Measurements from ENCODE around the gene KRT86.
"Not testable (repeated sequence)": the region's sequence is repeated elsewhere in the genome, so short reads cannot be mapped to it uniquely, and the experiment has no call there.

The KRT86 gene

DNA sequence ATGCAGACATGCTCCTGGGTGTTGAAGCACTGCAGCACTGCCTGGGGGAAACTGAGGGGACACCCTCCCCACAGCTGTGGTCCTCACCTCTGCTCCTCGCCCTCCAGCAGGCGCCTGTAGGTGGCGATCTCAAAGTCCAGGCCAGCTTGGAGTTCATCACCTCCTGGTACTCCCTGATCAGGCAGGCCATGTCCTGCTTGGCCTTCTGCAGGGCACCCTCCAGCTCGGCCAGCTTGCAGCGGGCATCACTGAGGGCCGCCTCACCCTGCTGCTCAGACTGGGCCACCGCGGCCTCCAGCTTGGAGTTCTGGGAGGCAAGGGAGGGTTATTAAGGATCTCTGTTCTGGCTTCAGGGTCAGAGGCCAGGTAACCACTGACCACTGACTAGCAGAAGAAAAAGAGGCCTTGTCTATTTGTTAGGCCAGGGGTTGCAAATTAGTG lies 22.2 kb upstream of the KRT86 start:
- not testable (repeated sequence) for DNase-seq

DNA sequence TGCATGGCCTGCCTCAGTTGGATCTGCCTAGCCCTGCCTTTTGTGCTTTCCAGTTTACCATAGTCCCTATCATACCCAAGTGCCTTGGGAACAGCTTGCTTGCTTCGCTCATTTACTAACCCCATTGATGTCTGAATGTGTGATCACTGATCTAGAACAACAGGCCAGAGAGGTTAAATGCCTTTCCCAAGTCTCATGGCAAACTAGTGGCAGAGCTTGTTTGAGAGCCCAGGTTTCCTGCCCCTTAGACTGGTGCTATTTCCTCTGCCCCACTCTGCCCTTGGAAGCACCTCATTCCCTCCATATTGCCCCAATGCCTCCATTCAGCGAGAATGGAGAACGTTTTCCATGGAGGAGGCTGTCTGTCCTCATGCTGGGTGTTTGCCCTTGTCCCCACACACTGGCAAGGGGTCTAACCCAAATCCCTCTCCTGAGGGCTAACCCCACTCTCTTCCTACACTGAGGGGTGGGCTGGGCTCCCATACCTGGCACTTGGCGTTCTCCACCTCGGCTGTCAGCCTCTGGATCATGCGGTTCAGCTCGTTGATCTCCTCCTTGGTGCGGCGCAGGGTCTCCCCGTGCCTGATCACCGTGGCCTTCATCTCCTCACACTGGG lies 21.6 kb upstream of the KRT86 start:
- DNase-seq: no peak

DNA sequence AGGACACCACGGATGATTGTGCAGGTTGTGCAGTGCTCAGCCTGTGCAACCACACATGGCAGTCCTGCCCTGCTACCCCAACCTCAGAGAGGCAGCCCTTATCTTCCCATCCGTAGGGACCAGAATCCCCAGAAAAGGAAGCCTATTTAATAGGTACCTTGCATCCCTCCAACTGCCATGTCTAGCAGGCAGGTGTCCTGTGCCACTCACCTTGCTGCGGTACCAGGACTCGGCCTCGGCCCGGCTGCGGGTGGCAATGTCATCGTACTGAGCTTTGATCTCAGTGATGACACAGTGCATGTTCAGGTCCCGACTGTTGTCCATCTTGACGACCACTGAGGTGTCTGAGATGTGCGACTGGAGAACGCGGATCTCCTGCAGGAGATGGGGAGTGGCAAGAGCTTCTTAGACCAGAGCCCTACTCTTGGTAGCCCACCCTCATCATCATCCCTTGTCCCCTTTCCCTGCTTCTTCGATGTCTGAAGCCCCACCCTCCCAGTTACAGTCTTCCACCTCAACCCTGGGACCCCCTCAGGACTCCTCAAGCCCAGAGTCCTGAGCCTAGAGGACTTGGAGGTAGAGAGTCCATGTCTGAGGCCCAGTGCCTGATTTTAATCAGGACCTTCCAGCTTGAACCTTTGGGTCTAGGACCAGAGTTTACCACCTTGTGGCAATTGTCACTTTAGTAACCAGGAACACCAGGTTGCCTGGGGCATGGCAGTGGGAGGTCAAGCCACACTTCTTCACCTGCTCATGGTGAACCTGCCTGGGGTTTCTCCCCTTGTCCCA lies 20.9 kb upstream of the KRT86 start:
- DNase-seq: no peak

DNA sequence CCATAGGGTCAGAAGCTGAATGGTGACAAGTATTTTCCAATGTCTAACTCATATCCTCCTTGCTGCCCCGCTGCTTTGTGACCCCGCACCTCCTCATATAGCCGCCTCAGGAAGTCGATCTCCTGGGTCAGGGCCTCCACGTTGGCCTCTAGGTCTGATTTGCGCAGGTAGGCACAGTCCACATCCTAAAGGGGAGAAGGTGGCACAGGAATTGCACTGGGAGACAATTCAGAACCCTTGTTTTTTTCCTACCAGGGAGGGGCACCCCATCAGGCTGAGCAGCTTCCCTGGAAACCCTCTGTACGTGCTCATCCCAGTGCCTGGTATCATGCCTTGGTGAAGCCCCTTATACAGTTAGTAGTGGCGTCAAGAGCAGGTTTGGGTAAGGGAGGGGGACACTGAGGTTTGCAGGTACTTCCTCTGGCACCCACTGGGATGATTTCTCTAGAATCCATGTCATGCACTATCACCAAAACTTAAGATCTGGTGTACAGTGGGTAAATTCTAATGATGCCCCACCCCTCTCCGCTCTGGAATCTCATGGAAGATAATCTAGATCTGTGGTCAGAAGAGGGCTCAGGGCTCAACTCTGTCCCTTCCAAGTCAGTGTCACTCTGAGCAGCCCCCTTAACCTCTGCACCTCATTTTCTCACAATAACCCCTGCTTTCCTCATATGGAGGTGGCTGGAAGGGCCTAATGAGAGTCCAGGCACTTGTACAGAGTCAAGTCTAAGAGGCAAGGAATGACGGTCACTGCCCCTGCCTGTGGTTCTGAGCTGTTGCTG lies 20.1 kb upstream of the KRT86 start:
- no peak for DNase-seq

DNA sequence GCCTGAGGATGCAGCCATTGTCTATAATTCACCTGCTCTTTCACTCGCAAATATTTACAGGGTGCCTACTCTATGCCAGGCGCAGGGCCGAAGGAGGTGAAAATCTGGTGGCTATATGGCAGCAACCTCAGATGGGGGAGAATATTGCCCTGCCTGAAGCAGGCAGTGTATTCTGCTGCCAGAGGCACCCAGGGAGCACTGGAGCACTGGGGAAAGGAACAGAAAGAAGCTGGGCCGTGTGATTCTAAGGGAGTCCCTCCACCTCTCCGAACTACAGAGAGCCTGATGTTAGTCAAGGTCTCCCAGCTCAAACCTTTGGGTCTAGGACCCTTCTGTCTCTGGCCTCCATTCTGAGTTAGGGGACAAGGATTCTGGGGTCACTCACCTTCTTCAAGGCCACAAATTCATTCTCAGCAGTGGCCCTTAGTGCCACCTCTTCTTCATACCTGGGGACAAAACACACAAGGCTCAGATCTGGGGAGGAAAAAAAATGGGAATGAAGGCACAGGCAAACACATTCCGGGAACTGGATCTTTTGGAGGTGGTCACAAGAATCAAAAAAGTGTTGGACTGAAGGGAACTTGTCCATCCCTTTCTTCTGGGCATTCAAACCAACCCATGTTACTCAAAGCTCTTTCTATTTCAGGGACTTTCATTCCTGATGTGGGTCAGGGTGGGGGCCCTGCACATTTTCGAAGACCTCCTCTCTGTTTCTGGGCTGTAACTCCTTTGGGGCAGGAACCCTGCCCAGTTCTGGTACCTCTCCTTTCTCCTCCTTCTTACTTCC lies 19.3 kb upstream of the KRT86 start:
- DNase-seq: no peak

DNA sequence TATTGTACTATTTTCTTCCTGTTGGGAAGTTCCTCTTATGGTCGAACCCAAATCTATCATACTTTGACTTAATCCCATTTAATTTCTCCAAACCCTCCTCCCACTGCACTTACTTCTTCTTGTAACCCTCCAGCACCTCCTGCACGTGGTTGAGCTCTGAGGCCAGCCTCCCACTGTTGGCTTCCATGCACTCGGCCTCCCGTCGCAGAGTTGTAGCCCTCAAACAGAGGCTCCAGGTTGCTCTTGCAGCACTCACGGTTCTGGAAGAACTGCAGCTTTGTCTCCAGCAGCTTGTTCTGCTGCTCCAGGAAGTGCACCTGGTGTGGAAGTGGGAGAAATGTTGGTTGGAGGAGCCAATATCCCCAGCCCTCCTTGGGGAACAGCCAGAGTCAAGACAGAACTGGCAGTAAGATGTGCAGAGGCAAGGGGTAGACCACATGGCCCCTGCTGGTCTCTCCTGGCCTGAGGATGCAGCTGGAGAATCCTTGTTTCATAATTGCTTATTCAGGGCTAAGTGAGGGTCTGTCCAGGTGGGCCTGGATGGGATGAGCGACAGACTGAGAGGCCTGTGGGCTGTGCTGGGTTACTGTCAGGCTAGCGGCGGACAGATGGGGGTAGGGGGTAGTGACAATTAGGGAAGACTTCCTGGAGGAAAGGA lies 18.4 kb upstream of the KRT86 start:
- DNase-seq: no peak

DNA sequence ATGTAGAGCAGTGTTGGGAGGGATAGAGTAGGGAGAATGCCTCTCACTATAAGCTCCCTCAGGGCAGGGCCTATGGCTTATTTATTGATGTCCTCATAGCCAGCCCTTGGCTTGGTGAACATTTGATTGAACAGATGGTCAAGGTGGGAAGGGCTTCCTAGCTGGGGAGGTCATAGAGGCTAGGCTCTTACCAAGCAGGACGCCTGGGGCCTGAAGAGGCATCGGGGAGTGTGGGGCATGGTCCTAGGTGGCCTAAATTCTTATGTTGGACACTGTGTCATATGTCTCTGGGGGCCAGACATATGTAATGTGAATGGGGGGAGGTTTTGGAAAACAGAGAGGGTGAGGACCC lies 17.9 kb upstream of the KRT86 start:
- DNase-seq: no peak

DNA sequence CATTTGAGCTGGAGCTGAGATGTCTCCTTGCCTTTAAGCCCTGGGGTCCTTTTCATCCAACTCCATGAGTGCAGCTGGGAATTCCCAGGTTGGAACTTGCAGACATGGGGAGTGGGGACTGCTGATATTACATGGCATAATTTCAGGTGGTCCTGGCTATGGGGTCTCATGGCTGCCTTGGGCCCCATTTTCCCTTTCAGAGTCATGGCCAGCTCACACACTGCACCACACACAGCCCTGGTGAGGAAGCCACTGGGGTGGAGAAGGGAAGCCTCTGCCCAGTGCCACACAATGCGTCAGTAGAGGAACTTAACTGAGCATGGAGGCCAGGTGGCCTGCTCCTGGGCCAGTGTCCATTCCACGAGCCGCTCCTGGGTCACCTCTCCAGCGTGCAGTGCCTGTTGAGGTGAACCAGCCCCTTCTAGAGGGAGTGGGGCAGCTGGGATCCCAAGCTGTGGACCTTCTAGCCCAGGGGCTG lies 17.3 kb upstream of the KRT86 start:
- no peak for DNase-seq

DNA sequence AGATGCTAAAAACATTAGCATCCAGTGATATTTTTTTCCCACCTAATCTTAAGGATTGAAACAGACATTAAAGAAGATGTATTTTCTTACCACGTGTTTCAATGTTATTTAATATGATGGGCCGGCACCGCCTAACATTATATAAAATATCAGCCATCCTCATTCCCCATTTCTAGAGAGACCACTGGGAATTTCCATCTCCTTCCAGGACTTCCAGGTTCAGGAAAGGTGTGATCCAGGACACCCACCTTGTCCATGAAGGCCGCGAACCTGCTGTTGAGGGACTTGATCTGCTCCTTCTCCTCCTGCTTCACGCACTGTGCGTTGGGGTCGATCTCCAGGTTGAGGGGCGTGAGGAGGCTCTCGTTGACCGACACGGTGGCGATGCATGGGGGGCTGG lies 16.5 kb upstream of the KRT86 start:
- DNase-seq: not testable (repeated sequence)

DNA sequence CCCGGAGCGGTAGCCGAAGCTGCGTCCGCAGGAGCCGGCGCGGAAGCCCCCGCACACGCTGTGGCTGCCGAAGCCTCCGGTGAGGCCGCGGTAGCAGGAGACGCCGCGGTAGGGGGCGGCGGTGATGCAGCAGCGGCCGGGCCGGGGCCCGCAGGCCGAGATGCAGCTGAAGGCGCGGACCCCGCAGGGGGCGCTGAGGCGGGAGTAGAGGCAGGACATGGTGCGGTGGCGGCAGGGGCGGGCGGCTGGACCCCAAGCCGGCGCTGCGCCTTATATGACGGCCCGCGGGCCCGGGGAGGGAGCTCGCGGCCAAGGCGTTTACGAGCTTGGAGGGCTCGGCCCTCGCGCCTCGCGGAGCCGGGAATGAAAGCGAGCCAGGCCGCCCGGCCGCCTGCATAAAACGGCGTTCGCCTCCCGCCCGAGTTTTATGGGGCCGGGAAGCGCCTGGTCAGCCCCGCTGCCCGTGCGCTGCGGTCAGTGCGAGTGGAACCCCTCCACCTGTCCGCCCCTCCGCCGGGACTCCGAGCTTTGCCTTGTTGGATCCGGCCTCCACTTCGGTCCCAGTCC lies 16.0 kb upstream of the KRT86 start:
- no peak for DNase-seq

DNA sequence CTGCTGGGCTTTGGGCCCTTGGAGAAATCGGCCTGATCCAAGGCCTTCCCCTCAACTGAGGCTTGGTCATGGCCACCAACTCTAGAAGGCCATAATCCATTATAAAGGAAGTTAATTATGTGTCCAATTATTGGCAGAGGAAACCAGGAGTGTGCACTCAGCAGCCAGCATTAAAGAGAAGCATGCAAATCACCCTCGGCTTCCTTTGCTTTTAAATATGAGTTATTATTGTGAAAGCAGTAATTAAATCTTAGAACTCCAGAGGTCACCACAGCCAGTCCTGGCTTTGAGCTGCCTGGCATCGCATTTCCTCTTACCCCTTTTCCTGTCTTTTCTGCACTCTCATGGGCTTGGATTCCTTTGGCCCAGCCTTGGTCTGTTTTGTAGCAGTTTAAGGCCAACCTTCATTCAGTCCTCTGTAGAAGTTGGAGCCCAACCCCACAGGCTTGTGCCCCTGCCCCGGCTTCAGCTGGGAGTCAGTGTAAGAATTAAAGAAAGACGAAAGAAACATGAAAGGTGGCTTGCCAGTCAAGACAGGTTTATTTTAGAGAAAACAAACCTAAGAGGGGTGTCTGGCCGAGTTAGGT lies 14.7 kb upstream of the KRT86 start:
- DNase-seq: no peak

DNA sequence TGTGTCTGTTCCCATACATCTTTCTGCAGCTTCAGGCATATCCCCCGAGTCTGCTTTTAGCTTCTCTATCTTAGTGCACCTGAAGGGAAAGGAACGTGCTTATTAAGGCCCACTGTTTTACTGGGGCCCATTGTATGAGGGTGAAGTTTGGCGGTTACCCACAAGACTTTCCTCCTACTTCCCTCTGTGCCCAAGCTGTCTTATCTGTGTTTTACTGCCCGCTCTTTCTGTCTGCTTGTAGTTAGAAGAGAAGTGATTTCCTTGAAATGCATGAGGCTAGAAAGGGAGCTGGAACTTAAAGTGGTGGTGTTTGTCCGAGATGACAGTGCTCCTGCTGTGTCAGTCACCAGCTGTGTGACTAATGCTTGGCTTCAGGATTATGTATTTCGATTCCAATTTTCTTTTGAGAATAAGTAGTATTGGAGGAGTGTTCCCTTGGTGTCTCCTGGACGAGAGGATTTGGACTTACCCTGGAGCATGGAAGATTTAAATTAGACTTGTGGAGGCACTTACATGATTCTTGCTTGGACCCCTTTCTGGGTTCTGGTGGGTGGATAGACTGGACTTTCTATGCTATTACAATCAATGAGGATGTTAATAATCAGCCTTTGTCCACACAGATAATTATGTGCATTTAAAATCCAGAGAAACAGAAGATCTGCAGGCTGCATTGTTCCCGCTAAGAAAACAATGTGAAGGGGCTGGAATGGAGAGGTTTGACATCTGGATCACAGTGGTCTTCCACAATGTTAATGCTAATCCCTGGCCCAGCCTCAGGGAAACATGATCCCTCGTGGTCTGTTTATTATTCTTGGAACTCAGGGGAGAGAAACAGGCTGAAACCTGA lies 13.9 kb upstream of the KRT86 start:
- DNase-seq: no peak

DNA sequence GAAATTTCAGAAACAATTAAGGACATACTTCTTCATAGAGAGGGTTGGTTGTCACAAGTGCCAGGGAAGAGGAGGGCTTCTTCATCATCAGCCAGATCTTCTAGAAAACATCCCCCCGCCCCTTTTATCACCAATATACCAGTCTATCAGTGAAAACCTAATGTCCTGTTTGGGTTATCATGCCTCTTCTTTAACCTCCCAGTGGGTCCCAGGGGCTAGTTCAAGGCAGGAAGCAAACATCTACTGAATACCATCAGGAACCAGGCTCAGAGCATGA lies 13.3 kb upstream of the KRT86 start:
- DNase-seq: no peak

DNA sequence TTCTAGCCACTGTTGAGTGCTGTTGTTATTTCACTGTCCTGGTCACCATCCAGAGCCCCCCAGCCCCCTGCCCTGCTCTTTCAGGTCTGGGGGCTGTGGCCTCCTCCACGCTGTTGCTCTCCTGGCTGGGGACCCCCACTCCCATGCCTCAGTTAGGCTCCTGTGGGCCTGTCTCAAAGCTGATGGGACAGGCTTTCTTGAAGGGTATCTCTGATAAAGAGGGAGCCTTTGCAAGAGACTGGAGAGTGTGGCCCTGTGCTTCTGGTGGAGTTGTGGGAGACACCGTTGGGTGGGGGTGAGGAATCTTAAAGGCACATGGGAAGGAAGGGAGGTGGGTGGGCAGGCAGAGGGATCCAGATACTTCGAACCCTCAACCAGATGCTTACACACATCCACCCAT lies 12.2 kb upstream of the KRT86 start:
- no peak for DNase-seq

DNA sequence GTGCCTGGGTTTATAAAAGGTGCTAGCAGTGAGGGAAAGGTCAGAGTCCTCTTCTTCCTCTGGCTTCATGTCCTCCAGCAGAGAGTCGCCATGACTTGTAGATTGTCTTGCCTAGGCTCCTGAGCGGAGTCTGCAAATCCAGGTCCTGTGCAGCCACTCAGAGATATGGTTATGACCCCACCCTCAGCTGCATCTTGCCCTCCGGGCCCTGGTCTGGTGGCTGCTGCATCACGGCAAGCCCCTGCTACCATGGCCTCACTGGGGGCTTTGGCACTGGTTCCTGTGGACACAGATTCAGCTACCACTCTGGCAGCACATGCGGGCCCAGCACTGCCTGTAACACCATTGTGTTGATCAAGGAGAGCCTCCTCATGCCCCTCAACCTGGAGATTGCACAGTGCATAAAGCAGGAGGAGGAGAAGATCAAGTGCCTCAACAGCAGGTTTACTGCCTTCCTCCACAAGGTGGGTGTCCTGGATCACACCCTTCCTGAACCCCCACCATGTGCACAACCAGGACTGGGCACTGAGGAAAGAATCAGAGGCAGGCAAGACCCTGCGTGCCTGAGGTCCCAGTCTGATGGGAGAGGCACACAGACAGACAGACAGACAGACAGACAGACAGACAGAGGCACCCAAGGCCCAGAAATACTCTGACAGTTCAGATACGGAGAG lies 10.5 kb upstream of the KRT86 start:
- DNase-seq: no peak

DNA sequence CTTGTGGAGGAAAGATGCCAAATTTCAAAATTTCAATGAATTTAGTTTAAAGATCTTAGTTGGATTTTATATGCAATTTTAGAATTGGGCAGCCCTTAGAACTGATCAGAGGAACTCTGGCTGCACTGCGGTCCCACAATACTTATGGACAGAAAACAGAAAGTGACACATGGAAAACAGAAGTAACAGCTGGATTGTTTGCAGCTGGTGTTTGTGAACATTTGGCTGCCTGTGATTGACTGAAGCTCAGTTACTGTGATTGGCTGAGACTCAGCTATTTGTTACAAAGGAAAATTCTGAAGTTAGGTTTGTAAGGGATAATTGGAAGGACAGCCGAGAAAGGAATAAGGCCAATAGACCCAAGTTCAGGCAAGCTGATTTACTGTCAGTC lies 10.0 kb upstream of the KRT86 start:
- DNase-seq: no peak

DNA sequence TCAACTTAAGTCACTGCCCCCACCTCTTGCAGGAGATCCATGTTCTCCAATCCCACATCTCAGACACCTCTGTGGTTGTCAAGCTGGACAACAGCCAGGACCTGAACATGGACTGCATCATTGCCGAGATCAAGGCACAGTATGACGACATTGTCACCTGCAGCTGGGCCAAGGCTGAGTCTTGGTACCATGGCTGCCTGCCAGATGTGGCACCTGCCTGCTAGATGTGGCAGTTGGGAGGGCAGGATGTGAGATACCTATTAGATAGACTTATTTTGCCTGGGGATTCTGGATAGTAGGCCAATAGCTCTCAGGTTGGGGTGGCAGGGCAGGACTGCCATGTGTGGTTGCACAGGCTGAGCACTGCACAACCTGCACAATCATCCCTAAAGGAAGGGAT lies 7.9 kb upstream of the KRT86 start:
- DNase-seq: no peak

DNA sequence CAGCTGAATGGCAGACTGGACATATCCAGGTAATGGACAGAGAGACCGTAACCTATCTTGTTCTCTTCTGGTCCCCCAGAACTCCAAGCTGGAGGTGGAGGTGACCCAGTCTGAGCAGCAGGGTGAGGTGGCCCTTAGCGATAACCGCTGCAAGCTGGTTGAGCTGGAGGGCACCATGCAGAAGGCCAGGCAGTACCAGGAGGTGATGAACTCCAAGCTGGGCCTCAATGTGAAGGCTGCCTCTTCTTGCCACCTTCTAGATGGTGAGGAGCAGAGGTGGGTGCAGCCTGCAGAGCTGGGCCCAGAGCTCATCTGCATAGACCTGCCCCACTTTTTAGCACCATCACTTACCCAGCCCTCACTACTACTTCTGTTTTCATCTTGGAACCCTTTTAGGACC lies 7.2 kb upstream of the KRT86 start:
- no peak for DNase-seq

DNA sequence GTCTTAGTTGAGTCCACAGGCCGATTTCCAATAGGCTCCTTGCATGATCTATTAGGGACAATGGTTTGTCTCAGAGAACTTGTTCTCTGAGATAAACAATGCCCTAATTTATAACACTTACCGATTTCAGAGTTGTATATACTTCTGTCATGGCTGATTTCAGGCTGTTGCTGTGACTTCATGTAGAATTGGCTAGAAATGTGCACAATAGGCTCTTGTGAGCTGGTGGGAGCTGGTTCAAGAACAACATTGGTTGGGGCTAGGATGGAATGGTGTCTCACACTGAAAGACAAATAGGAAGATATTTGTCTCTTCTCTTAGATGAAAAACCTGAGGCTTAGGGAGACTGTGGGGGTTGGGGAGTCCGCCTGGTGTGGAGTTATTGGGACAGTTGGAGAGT lies 6.7 kb upstream of the KRT86 start:
- no peak for DNase-seq

DNA sequence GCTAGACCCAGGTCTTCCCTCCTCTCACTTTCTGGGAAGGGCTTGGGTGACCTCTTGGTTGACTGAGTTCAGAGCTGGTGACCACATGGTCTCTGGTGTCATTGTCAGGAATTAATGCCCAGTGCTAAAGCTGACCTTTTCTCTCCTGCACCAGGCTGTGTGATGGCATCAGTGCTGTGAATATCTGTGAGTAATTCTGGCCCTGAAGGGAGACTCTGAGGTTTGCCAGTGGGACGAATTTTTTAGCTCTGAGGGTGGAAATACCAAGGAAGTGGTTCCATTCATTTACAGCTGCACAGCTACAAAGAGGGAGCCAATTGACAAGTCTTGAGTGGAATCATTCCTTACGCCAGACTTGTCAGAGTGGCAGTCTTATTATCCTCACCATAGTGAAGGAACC lies 6.2 kb upstream of the KRT86 start:
- DNase-seq: no peak
